Measurements from ENCODE around the gene RNU11. TPM values are rescaled to one million over a fixed set of nuclear protein-coding genes. Genes with fewer than 3 reads are reported as not detected.
"Not testable (repeated sequence)": the region's sequence is repeated elsewhere in the genome, so short reads cannot be mapped to it uniquely, and the experiment has no call there.

The RNU11 gene
- total and polyA plus RNA-seq, 2 of the 4 experiments (the other 2 are of a cell fraction) = not detected

DNA sequence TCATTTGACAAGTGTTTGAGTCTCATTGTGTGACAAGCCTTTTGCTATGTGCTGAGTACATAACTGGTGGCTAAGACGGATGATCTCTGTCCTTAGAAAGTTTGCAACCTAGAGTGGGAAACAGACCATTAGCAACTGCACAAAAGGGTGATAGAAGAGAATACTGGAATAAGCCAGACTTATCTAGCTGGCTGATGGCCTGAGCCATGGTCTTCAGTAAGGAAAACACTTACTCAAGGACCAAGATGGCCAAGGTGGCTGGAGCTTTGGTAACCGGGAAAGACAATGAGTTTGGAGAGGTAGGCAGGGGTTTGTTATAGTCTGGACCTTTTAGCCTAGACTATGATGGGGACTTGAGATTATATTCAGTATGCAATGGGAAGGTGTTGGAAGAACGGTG, 3.9 kb upstream of the RNU11 start (continued):
- no peak for TF ChIP-seq CTCF (conservative IDR thresholded peaks at IDR 0.05; ENCODE audit: low read depth, low read length)
- TF ChIP-seq BHLHE40 (IDR thresholded peaks at IDR 0.05; ENCODE audit: low read depth, low read length) = no peak

DNA sequence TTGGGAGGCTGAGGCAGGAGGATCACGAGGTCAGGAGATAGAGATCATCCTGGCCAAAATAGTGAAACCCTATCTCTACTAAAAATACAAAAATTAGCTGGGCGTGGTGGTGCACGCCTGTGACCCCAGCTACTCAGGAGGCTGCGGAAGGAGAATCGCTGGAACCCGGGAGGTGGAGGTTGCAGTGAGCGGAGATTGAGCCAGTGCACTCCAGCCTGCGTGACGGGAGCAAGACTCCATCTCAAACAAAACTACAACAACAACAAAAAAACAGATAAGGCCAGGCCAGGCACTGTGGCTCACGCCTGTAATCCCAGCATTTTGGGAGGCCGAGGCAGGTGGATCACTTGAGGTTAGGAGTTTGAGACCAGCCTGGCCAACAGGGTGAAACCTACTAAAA, 3.0 kb upstream of the RNU11 start:
- H3K4me3 ChIP-seq (ENCODE audit: insufficient read depth, low read depth, low read length); H4K5ac ChIP-seq (ENCODE audit: low read depth, low read length); in situ Hi-C loops (cut with MboI; ENCODE audit: low sequenced_read_pairs); H2AK5ac ChIP-seq (ENCODE audit: low read depth, low read length); CTCF ChIA-PET; H4K91ac ChIP-seq (ENCODE audit: insufficient read depth, low read depth, low read length); H2BK20ac ChIP-seq (ENCODE audit: low read depth, low read length); H3K23ac ChIP-seq (ENCODE audit: low read depth, low read length); POLR2A ChIA-PET (ENCODE audit: unreplicated experiment); H3K9me3 ChIP-seq (ENCODE audit: control insufficient read depth, insufficient read depth, low read length); H3K27ac ChIP-seq (ENCODE audit: insufficient read depth, low read length); H2BK120ac ChIP-seq (ENCODE audit: low read depth, low read length); H4K8ac ChIP-seq (ENCODE audit: low read depth in 2 of 2, low read length in 2 of 2); H2AFZ ChIP-seq (replicated peaks; ENCODE audit: low read length, poor library complexity); H3K27me3 ChIP-seq (ENCODE audit: control insufficient read depth, insufficient read depth, low read length); H3K36me3 ChIP-seq (ENCODE audit: control insufficient read depth, insufficient read depth, low read length); H3K18ac ChIP-seq (ENCODE audit: low read depth, low read length); H2AK9ac ChIP-seq (replicated peaks; ENCODE audit: low read depth, low read length, poor library complexity); H2BK15ac ChIP-seq (ENCODE audit: low read depth, low read length); H3K9me1 ChIP-seq (ENCODE audit: insufficient read depth, low read length); H3K14ac ChIP-seq (replicated peaks; ENCODE audit: low read depth, low read length); ATAC-seq (ENCODE audit: low read depth); H3K4me2 ChIP-seq (ENCODE audit: low read depth, low read length); DNase-seq; H3K9ac ChIP-seq (ENCODE audit: low read depth, low read length); H3K56ac ChIP-seq (ENCODE audit: extremely low read depth, insufficient read depth, low read length); H3K4ac ChIP-seq (ENCODE audit: low read depth, low read length); H2BK5ac ChIP-seq (ENCODE audit: low read depth, low read length, poor library complexity, severe bottlenecking); BruUV-seq (replicated peaks); H4K20me1 ChIP-seq (ENCODE audit: insufficient read depth, low read length); dilution Hi-C loops (cut with HindIII; ENCODE audit: low sequenced_read_pairs, unreplicated experiment); H3K4me1 ChIP-seq (ENCODE audit: control insufficient read depth, insufficient read depth, low read length): not testable (repeated sequence)
- WGBS, 2 experiments (ENCODE audit: extremely low coverage in 2 of 2, insufficient read length in 1 of 2) = no CpG with 5 or more reads among the region's 11 CpGs
- intact Hi-C loops (cut with micrococcal nuclease) = loop anchor here (10.0 kb wide), 2 partner anchors 389 to 549 kb away; no protein-coding TSS in a partner anchor
- peaks cover 16 to 37% of the 10 kb centered on the region in 2 experiments for H3K79me1 ChIP-seq (ENCODE audit: low read depth in 1 of 2, low read length in 2 of 2)
